Mammary microvascular endothelial cell (primary cell): ENCODE data around the gene CORO1C. TPM values are rescaled to one million over a fixed set of nuclear protein-coding genes. Genes with fewer than 3 reads are reported as not detected.

Experiments used
- total RNA-seq: library from RNA; depleted of rRNA; stranded (reverse); fragments of >200 nt; gene quantifications from 2 replicates; pipeline ENCODE4 v1.2.3, GENCODE V29; 2015

CORO1C gene
- total RNA-seq, result 175 and 179 TPM in 2 replicates

GRCh38 chr12:108731105-108731865 is at the start of gene CORO1C:
CORO1C (minus strand) TSS chr12:108731518; CDS start chr12:108701318, 30,200 bp downstream.

GRCh38 chr12:108633534-108634248 is 97.6 kb downstream of the CORO1C start, which contains the start of gene SELPLG:
SELPLG (minus strand) TSS chr12:108633894; CDS start chr12:108624307, 9,587 bp downstream.

GRCh38 chr12:108597559-108598471 is 133.5 kb downstream of the CORO1C start, which contains the start of gene TMEM119:
TMEM119 (minus strand) TSS chr12:108598084; CDS start chr12:108592383, 5,701 bp downstream.

Other genes starting within 250 kb of the CORO1C start
- gene FICD, start 216.2 kb downstream of the CORO1C start, total RNA-seq, result 4.7 and 5.6 TPM in 2 replicates
- 32.0 and 42.6 TPM in 2 replicates for gene SART3, start 170.3 kb downstream of the CORO1C start, total RNA-seq
- 112 and 120 TPM in 2 replicates for gene ISCU, start 168.9 kb downstream of the CORO1C start, total RNA-seq
- 0.94 TPM in 1 of 2 replicates, not detected in the other for gene TMEM119, start 133.4 kb downstream of the CORO1C start, total RNA-seq
- 0.07 TPM in 1 of 2 replicates, not detected in the other for gene SELPLG, start 97.6 kb downstream of the CORO1C start, total RNA-seq
- gene SSH1, start 126.1 kb upstream of the CORO1C start, total RNA-seq, result 17.4 and 21.3 TPM in 2 replicates
- gene DAO, start 148.6 kb upstream of the CORO1C start, total RNA-seq, result not detected in 2 replicates